GM12878 (cell line): ENCODE data around the gene NEB.

ENCODE experiments used
- MXI1 ChIP-seq: fragments of 150-350 bp; IDR thresholded peaks from 2 replicates; pipeline ENCODE4 v1.6.1; 2011; ENCODE audit warnings: low read depth, mild to moderate bottlenecking, inconsistent platforms, low read length, improper control_type of control experiment
- POLR2A ChIP-seq: IDR thresholded peaks from 2 replicates; pipeline ENCODE4 v1.6.1; 2011; ENCODE audit warnings: low read depth, mild to moderate bottlenecking, low read length
- POLR2AphosphoS5 ChIP-seq: IDR thresholded peaks from 2 replicates; pipeline ENCODE4 v1.6.1; 2011; ENCODE audit warnings: mild to moderate bottlenecking, low read length, inconsistent platforms
- SPI1 ChIP-seq: IDR thresholded peaks from 2 replicates; pipeline ENCODE4 v1.6.1; 2011; ENCODE audit warnings: low read depth, mild to moderate bottlenecking, low read length, moderate library complexity, borderline replicate concordance; ENCODE audit not compliant: insufficient read depth
- USF2 ChIP-seq: IDR thresholded peaks from 2 replicates; pipeline ENCODE4 v1.6.1; 2011; ENCODE audit warnings: low read depth, low read length, improper control_type of control experiment, borderline replicate concordance
- YY1 ChIP-seq: IDR thresholded peaks from 2 replicates; pipeline ENCODE4 v1.6.1; 2011; ENCODE audit warnings: low read depth, mild to moderate bottlenecking, low read length

- TF ChIP-seq SPI1 (no peak), MXI1 (no peak), POLR2AphosphoS5 (no peak), POLR2A (no peak), YY1 (no peak), USF2 (no peak)
These were observed 174.0 kb downstream of the NEB start for GRCh38 chr2:151560289-151560688.
